Sigmoid colon (tissue), 4 donors: ENCODE data around the gene FGGY.

ENCODE experiments used
- EP300 ChIP-seq, 4 donors: sonication (generic); formaldehyde crosslinking; IDR thresholded peaks; one replicate each; pipeline ENCODE4 v1.6.1; 2017; ENCODE audit warnings: antibody characterized with exemption in 4 of 4
- POLR2A ChIP-seq, 2 donors: fragments of 450-650 bp; IDR thresholded peaks; one replicate each; pipeline ENCODE4 v1.6.1; 2016; ENCODE audit warnings: antibody characterized with exemption in 2 of 2, mild to moderate bottlenecking in 2 of 2, moderate library complexity in 2 of 2
- POLR2AphosphoS5 ChIP-seq, 4 donors: sonication (generic); formaldehyde crosslinking; IDR thresholded peaks; one replicate each; pipeline ENCODE4 v1.6.1; 2017; ENCODE audit warnings: antibody characterized with exemption in 4 of 4
- TF ChIP-seq, protein P1 (sequence below), 4 experiments: fragments of 450-650 bp in 3 of 4; fragments of 200-600 bp in 1 of 4; IDR thresholded peaks; one replicate each; pipeline ENCODE4 v1.5.1; 2016 to 2019; ENCODE audit warnings: antibody characterized with exemption in 4 of 4, mild to moderate bottlenecking in 3 of 4, moderate library complexity in 2 of 4

DNA sequence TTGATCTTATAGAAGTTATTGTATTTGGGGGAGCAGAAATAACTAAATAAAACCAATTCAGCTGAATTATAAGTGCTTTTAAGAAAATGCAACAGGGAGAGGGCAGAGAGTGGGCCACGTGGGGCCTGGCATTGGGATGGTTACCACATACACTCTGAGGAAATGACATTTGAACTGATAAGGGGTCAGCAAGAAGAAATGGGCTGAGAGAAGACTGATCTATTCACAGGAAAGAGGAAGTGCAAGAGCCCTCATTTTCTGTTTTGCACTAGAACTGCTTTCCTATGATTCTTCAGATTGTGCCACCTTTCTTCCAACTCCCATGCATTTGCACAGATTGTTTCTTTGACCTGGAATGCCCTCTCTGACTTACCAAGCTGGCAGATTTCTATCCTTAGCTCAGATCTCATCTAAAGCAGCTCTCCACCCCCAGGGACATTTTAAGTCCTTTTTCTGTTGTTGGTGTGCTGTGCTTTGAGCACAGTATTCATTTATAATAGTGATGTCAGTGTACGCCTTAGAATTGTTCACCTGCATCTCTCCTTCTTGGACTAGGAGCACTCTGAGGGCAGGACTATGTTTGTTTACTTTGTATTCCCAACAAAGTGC, 115.9 kb downstream of the FGGY start:
- TF ChIP-seq, protein P1, sequence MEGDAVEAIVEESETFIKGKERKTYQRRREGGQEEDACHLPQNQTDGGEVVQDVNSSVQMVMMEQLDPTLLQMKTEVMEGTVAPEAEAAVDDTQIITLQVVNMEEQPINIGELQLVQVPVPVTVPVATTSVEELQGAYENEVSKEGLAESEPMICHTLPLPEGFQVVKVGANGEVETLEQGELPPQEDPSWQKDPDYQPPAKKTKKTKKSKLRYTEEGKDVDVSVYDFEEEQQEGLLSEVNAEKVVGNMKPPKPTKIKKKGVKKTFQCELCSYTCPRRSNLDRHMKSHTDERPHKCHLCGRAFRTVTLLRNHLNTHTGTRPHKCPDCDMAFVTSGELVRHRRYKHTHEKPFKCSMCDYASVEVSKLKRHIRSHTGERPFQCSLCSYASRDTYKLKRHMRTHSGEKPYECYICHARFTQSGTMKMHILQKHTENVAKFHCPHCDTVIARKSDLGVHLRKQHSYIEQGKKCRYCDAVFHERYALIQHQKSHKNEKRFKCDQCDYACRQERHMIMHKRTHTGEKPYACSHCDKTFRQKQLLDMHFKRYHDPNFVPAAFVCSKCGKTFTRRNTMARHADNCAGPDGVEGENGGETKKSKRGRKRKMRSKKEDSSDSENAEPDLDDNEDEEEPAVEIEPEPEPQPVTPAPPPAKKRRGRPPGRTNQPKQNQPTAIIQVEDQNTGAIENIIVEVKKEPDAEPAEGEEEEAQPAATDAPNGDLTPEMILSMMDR (IDR thresholded peaks at IDR 0.05) = no peak
- TF ChIP-seq POLR2AphosphoS5 (IDR thresholded peaks at IDR 0.05) (no peak), POLR2A (IDR thresholded peaks at IDR 0.05) (no peak), EP300 (IDR thresholded peaks at IDR 0.05) (no peak)
